NCI-H446 treated with DMSO at 0.1 percent for 48 hours (cell line): ENCODE data around the gene SRRM1.
"Not testable (repeated sequence)": the region's sequence is repeated elsewhere in the genome, so short reads cannot be mapped to it uniquely, and the experiment has no call there.

Experiments
- DNase-seq: peaks from one replicate; lab custom pipeline; 2025; lab: John Stamatoyannopoulos, UW

The SRRM1 gene

GRCh38 chr1:24720152-24720551 lies 77.0 kb downstream of the SRRM1 start:
- DNase-seq = no peak

- DNase-seq = no peak
Measured at GRCh38 chr1:24721533-24721932, 78.4 kb downstream of the SRRM1 start.

GRCh38 chr1:24722073-24723035 lies 79.3 kb downstream of the SRRM1 start:
- not testable (repeated sequence) for DNase-seq
